ENCODE measurements around the gene SLIT1. TPM values are rescaled to one million over a fixed set of nuclear protein-coding genes. Genes with fewer than 3 reads are reported as not detected.

SLIT1 gene
- total and polyA plus RNA-seq, 2 of the 8 experiments (the other 6 are each of a cell fraction or from before 2014, with no cell fraction given) = 0.70 to 0.88 TPM

DNA sequence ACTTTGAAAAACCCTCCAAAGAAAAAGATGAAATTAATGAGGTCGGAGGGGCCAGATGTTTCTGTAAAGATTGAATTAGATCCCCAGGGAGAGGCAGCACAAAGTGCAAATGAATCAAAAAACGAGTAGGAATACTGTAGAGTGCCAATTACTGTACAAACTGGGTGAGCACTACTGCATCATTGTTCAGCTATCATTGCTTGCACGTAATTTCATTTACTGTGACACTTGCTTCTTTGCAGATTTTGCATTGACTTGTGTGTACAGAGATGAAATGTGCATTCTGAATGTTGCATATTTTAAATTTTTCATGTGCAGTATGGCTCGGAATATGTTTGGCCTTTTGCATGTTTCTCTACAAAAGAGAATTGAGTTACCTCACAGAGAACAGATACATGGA, 230.0 kb downstream of the SLIT1 start:
- Histone ChIP-seq H3K23ac (ENCODE audit: insufficient read length) (no peak overlapping the region), H3K14ac (ENCODE audit: insufficient read length) (no peak overlapping the region), H4K20me1 (replicated peaks in 1 of 2; ENCODE audit: control insufficient read depth in 1 of 2, insufficient read depth in 2 of 2, low read length in 2 of 2) (peaks cover 0 to 2% of the 10 kb centered on the region in 2 experiments), H3K79me2 (ENCODE audit: control insufficient read depth in 1 of 2, insufficient read depth in 2 of 2, low read length in 2 of 2) (no peaks in the 10 kb centered on the region), H3K27me3 (replicated peaks in 1 of 4; ENCODE audit: control insufficient read depth in 3 of 4, extremely low read depth in 1 of 4, insufficient read depth in 3 of 4, low read length in 3 of 4) (no peaks in the 10 kb centered on the region), H3K4me1 (replicated peaks in 1 of 4; ENCODE audit: control insufficient read depth in 3 of 4, insufficient read depth in 4 of 4, low read length in 3 of 4) (no peaks in the 10 kb centered on the region), H3K4me2 (ENCODE audit: insufficient read depth in 1 of 2, low read depth in 2 of 2, low read length in 2 of 2) (no peak overlapping the region), H3K36me3 (ENCODE audit: control insufficient read depth in 2 of 4, insufficient read depth in 4 of 4, low read length in 3 of 4) (peaks cover 2 to 25% (median 14%) of the 10 kb centered on the region in 4 experiments; a peak in 7 of 8 replicates), H3K4ac (replicated peaks; ENCODE audit: insufficient read length, low read depth, low read length) (no peak overlapping the region), H3K27ac (ENCODE audit: low read depth, low read length) (no peak overlapping the region), H4K5ac (ENCODE audit: insufficient read length, low read depth, low read length) (no peak overlapping the region), H2BK12ac (ENCODE audit: low read depth, low read length) (no peak overlapping the region), H2BK120ac (replicated peaks; ENCODE audit: low read depth, low read length) (no peak overlapping the region), H2BK20ac (ENCODE audit: low read length) (no peak overlapping the region), H4K91ac (replicated peaks; ENCODE audit: insufficient read length, low read length) (no peak overlapping the region), H2AK5ac (ENCODE audit: low read depth, low read length) (no peak overlapping the region), H3K4me3 (ENCODE audit: extremely low read depth in 1 of 4, insufficient read depth in 2 of 4, low read depth in 3 of 4, low read length in 4 of 4) (no peak overlapping the region), H3K56ac (replicated peaks; ENCODE audit: insufficient read length, low read depth, low read length) (no peak overlapping the region), H2AFZ (ENCODE audit: low read length) (no peak overlapping the region), H4K8ac (ENCODE audit: extremely low read depth, insufficient read depth, low read length) (no peak overlapping the region; the same call in 1 of the 2 replicates), H3K9ac (replicated peaks in 1 of 4; ENCODE audit: extremely low read depth in 1 of 4, low read depth in 3 of 4, low read length in 3 of 4) (no peak overlapping the region), H3K18ac (ENCODE audit: extremely low read depth, low read length) (no peak overlapping the region), H2BK5ac (ENCODE audit: low read depth, low read length) (no peak overlapping the region), H3K9me3 (ENCODE audit: insufficient read depth in 2 of 2, low read depth in 1 of 2, low read length in 1 of 2) (no peaks in the 10 kb centered on the region), H3K79me1 (ENCODE audit: low read depth, low read length) (no peaks in the 10 kb centered on the region), H2BK15ac (ENCODE audit: low read length) (no peak overlapping the region), H3K23me2 (ENCODE audit: low read depth, low read length) (no peaks in the 10 kb centered on the region)
- no peak for FAIRE-seq
- WGBS, 2 experiments (ENCODE audit: extremely low coverage in 1 of 2, insufficient coverage in 1 of 2, insufficient read length in 1 of 2, insufficient replicate concordance in 2 of 2, low coverage in 1 of 2, low lambda C conversion rate in 2 of 2, missing lambda C conversion rate in 1 of 2) = 95% methylated on average over 4 of the region's 4 CpGs; no CpG with 5 or more reads in 1 of the 2 experiments
- CTCF ChIA-PET (ENCODE audit: partially characterized antibody) = no interaction called here
- POLR2A ChIA-PET (ENCODE audit: partially characterized antibody) = no interaction called here
- no peak for DNase-seq (ENCODE audit: low read depth in 1 of 2, low spot score in 2 of 2)
- TF ChIP-seq NRF1 (IDR thresholded peaks at IDR 0.05; ENCODE audit: low read depth, low read length) (no peak), RAD21 (IDR thresholded peaks at IDR 0.05 in 1 of 2, conservative IDR thresholded peaks at IDR 0.05 in 1 of 2; ENCODE audit: low read depth in 2 of 2, low read length in 2 of 2) (no peak), SRF (IDR thresholded peaks at IDR 0.05; ENCODE audit: low read depth, low read length) (no peak), POLR2AphosphoS5 (IDR thresholded peaks at IDR 0.05; ENCODE audit: low read depth, low read length) (no peak), TAF7 (optimal IDR thresholded peaks at IDR 0.05; ENCODE audit: borderline replicate concordance, low read depth, low read length) (no peak), BCL11A (IDR thresholded peaks at IDR 0.05; ENCODE audit: low read depth in 2 of 2, low read length in 2 of 2) (no peak), RXRA (IDR thresholded peaks at IDR 0.05; ENCODE audit: insufficient read depth, low read depth, low read length) (no peak), BACH1 (IDR thresholded peaks at IDR 0.05; ENCODE audit: low read length) (no peak), RBBP5 (IDR thresholded peaks at IDR 0.05; ENCODE audit: borderline replicate concordance, low read depth, low read length) (no peak), CHD1 (IDR thresholded peaks at IDR 0.05; ENCODE audit: low read depth, low read length) (no peak), KDM1A (IDR thresholded peaks at IDR 0.05; ENCODE audit: borderline replicate concordance, low read length) (no peak), PHF8 (conservative IDR thresholded peaks at IDR 0.05; ENCODE audit: low read depth, low read length) (no peak)
- TF ChIP-seq, protein P1, sequence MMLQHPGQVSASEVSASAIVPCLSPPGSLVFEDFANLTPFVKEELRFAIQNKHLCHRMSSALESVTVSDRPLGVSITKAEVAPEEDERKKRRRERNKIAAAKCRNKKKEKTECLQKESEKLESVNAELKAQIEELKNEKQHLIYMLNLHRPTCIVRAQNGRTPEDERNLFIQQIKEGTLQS (IDR thresholded peaks at IDR 0.05; ENCODE audit: insufficient read depth, low read depth, low read length) = no peak

Measured in H1 (cell line).